ENCODE results near the gene CCHCR1.

DNA sequence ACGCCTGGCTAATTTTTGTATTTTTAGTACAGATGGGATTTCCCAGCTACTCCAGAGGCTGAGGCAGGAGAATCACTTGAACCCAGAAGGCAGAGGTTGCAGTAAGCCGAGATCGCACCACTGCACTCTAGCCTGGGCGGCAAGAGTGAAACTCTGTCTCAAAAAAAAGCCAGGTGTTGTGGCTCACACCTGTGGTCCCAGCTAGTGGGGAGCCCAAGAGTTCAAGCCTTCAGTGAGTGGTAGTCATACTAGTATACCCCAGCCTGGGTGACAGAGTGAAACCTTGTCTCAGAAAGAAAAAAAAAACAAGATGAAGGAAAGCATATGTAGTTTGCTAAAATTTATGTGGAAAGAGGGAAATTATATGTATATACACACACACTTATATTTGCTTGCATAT lies 32.9 kb upstream of the CCHCR1 start:
- TF ChIP-seq EZH2 (IDR thresholded peaks at IDR 0.05; ENCODE audit: low read length): no peak
- TF ChIP-seq, protein P1, sequence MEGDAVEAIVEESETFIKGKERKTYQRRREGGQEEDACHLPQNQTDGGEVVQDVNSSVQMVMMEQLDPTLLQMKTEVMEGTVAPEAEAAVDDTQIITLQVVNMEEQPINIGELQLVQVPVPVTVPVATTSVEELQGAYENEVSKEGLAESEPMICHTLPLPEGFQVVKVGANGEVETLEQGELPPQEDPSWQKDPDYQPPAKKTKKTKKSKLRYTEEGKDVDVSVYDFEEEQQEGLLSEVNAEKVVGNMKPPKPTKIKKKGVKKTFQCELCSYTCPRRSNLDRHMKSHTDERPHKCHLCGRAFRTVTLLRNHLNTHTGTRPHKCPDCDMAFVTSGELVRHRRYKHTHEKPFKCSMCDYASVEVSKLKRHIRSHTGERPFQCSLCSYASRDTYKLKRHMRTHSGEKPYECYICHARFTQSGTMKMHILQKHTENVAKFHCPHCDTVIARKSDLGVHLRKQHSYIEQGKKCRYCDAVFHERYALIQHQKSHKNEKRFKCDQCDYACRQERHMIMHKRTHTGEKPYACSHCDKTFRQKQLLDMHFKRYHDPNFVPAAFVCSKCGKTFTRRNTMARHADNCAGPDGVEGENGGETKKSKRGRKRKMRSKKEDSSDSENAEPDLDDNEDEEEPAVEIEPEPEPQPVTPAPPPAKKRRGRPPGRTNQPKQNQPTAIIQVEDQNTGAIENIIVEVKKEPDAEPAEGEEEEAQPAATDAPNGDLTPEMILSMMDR (optimal IDR thresholded peaks at IDR 0.05 in 1 of 3, IDR thresholded peaks at IDR 0.05 in 1 of 3, conservative IDR thresholded peaks at IDR 0.05 in 1 of 3; ENCODE audit: extremely low read depth in 1 of 3, insufficient read depth in 2 of 3, low read length in 3 of 3): no peak

Data from keratinocyte (primary cell).